Measurements from ENCODE around the gene GPX4. TPM values are rescaled to one million over a fixed set of nuclear protein-coding genes. Genes with fewer than 3 reads are reported as not detected.
A peak's percentile ranks its signal among the peaks of the same experiment; 100 is the strongest.

GPX4 gene
- total RNA-seq, 1 donor from 2014 or later, result 330 TPM

DNA sequence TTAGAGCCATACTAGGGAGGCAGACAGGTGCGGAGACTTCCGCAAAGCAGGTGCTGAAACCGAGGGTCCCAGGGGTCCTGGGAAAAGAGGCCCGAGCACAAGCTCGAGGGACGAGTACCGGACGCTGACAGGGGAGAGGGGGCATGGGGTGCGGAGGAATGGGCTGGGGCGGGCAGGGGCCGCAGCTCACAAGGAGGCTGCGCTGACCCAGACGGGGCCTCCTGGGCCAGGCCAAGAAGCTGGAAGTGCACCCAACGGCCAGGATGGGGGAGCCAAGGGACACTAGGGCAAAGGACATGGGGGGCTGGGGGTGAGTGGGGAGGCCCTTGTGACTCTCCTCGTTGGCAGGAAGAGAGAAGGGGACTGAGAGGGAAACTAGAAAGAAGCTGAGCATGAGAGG is 10.5 kb upstream of the GPX4 start:
- Mint-ChIP-seq H3K4me3 (ENCODE audit: unreplicated experiment) (peak overlapping the region; percentile 76), H3K4me1 (ENCODE audit: unreplicated experiment) (peaks cover 9% of the 10 kb centered on the region), H3K27ac (ENCODE audit: unreplicated experiment) (no peak overlapping the region), H3K36me3 (ENCODE audit: low read depth, unreplicated experiment) (no peaks in the 10 kb centered on the region), H3K27me3 (ENCODE audit: unreplicated experiment) (peaks cover 11% of the 10 kb centered on the region), H3K9me3 (ENCODE audit: unreplicated experiment) (no peaks in the 10 kb centered on the region)
- TF ChIP-seq, protein P1, sequence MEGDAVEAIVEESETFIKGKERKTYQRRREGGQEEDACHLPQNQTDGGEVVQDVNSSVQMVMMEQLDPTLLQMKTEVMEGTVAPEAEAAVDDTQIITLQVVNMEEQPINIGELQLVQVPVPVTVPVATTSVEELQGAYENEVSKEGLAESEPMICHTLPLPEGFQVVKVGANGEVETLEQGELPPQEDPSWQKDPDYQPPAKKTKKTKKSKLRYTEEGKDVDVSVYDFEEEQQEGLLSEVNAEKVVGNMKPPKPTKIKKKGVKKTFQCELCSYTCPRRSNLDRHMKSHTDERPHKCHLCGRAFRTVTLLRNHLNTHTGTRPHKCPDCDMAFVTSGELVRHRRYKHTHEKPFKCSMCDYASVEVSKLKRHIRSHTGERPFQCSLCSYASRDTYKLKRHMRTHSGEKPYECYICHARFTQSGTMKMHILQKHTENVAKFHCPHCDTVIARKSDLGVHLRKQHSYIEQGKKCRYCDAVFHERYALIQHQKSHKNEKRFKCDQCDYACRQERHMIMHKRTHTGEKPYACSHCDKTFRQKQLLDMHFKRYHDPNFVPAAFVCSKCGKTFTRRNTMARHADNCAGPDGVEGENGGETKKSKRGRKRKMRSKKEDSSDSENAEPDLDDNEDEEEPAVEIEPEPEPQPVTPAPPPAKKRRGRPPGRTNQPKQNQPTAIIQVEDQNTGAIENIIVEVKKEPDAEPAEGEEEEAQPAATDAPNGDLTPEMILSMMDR (IDR thresholded peaks at IDR 0.05; ENCODE audit: unreplicated experiment), result no peak
- DNase-seq (ENCODE audit: low spot score), result no peak

DNA sequence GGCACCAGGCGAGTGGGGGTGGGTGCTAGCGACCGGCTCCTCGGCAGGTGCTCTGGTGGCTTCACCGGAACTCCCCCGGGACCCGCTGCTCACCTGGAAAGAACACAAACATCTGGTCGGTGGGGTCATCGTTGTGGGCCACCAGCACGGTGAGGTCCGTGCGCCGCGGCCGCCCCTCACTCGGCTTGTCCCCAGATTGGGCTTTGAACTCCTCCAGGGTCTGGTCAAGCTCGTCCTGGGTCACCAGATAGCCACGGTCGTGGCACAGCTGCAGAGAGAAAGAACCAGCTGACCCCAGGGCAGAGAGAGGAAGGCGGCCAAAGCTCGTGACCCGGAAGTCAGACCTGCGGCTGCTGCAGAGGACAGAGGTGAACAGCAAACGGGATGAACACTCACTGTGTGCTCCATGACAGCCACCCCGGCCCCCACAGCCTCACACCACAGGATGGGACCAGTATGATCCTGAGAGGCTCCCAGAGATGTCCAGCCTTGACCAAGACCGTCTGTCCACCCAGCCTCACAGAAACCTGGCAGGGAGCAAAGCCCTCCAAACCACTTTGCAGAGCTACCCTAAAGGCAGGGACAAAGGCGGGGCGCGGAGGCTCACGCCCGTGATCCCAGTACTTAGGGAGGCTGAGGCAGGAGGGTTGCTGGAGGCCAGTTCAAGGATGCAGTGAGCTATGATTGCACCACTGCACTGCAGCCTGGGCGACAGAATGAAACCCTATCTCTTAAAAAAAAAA is 9.8 kb upstream of the GPX4 start:
- Mint-ChIP-seq H3K27ac (ENCODE audit: unreplicated experiment) (no peak overlapping the region), H3K4me3 (ENCODE audit: unreplicated experiment) (peak overlapping the region; percentile 91), H3K4me1 (ENCODE audit: unreplicated experiment) (peaks cover 9% of the 10 kb centered on the region), H3K9me3 (ENCODE audit: unreplicated experiment) (no peaks in the 10 kb centered on the region), H3K36me3 (ENCODE audit: low read depth, unreplicated experiment) (no peaks in the 10 kb centered on the region), H3K27me3 (ENCODE audit: unreplicated experiment) (peaks cover 11% of the 10 kb centered on the region)
- TF ChIP-seq, protein P1 (IDR thresholded peaks at IDR 0.05; ENCODE audit: unreplicated experiment), result no peak
- DNase-seq (ENCODE audit: low spot score), result no peak

DNA sequence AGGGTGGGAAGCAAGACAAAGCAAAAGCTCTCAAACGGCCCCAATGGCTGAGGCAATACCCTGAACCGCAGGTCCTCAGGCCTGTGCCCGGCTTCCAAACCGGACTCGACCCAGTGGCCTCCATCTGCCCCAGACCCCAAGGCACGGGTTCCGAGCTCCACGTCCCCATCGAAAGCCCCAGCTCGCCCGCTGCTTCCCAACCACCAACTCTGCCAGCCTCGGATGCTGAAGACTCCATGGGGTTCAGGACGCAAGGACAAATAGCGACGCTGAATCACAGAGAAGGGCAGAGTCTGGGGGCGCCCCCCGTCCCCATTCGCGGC is 9.2 kb upstream of the GPX4 start:
- Mint-ChIP-seq H3K4me3 (ENCODE audit: unreplicated experiment) (peak overlapping the region; percentile 91), H3K36me3 (ENCODE audit: low read depth, unreplicated experiment) (no peaks in the 10 kb centered on the region), H3K27ac (ENCODE audit: unreplicated experiment) (no peak overlapping the region), H3K27me3 (ENCODE audit: unreplicated experiment) (peaks cover 12% of the 10 kb centered on the region), H3K9me3 (ENCODE audit: unreplicated experiment) (no peaks in the 10 kb centered on the region), H3K4me1 (ENCODE audit: unreplicated experiment) (peaks cover 9% of the 10 kb centered on the region)
- TF ChIP-seq, protein P1 (IDR thresholded peaks at IDR 0.05; ENCODE audit: unreplicated experiment), result no peak
- no peak for DNase-seq (ENCODE audit: low spot score)

DNA sequence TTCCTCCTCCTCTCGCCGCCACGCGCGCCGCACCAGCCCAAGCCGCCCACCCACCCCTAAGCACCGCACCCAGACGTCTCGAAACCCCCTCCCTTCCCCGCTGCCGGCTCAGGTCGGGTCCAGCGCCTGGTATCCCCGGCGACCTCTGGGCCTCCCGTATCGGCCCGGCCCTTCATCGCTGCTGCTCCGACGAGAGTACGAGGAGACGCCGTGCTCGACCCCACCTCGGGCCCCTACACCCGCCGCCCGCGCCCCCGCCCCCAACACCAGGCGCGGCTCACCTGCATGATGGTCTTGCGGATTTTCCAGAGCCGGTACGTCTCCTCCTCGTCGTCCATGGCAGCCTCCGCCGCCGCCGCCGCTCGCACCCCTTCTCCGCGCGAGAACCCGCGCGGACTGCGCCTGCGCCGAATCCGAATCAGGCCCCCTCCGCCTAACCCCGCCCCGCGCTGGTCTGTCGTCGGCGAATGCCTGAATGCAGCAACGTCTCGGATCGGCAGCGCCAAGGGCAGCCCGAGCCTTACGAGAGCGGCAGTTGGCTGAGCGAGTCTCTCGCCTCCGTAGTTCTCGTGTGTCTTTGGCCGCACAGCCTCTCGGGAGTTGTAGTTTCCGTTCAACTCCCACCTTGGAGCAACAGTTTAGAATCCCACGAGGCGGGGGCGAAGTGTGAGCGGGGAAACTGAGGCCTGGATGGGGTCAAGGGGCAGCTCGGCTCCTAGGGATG is 8.7 kb upstream of the GPX4 start, which contains the start of gene POLR2E:
Gene POLR2E, minus strand, starts transcription at position 398 of the 724 bp plus-strand sequence. Its CDS starts 60 bp downstream, at position 338.
- Mint-ChIP-seq H3K27ac (ENCODE audit: unreplicated experiment) (no peak within 1 kb of the TSS), H3K27me3 (ENCODE audit: unreplicated experiment) (peaks cover 12% of the 10 kb centered on the region), H3K4me1 (ENCODE audit: unreplicated experiment) (peaks cover 12% of the 10 kb centered on the region), H3K36me3 (ENCODE audit: low read depth, unreplicated experiment) (no peaks in the 10 kb centered on the region), H3K4me3 (ENCODE audit: unreplicated experiment) (peak within 1 kb of the TSS; percentile 91), H3K9me3 (ENCODE audit: unreplicated experiment) (no peaks in the 10 kb centered on the region)
- DNase-seq (ENCODE audit: low spot score), result peak; percentile 99
- TF ChIP-seq, protein P1 (IDR thresholded peaks at IDR 0.05; ENCODE audit: unreplicated experiment), result no peak

DNA sequence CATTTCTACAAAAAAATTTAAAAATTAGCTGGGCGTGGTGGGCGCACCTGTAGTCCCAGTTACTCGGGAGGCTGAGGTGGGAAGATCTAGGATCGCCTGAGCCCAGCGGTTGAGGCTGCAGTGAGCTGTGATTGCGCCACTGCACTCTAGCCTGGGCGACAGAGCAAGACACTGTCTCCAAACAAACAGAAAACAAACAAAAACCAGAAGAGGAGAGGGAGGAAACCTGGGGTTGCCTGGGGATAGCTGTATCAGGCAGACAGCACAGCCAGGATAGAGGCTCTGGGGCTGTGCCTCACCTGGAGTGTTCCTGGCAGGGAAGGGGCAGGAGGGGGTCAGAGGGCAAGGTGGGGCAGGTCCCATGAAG is 6.0 kb upstream of the GPX4 start:
- Mint-ChIP-seq H3K36me3 (ENCODE audit: low read depth, unreplicated experiment) (no peaks in the 10 kb centered on the region), H3K27ac (ENCODE audit: unreplicated experiment) (peak overlapping the region; percentile 31), H3K4me1 (ENCODE audit: unreplicated experiment) (peaks cover 20% of the 10 kb centered on the region), H3K9me3 (ENCODE audit: unreplicated experiment) (no peaks in the 10 kb centered on the region), H3K4me3 (ENCODE audit: unreplicated experiment) (no peak overlapping the region), H3K27me3 (ENCODE audit: unreplicated experiment) (peaks cover 12% of the 10 kb centered on the region)
- TF ChIP-seq, protein P1 (IDR thresholded peaks at IDR 0.05; ENCODE audit: unreplicated experiment), result no peak
- DNase-seq (ENCODE audit: low spot score), result no peak

All from endothelial cell (in vitro differentiated cells).